Measurements from ENCODE around the gene SEMA5A. TPM values are rescaled to one million over a fixed set of nuclear protein-coding genes. Genes with fewer than 3 reads are reported as not detected.

SEMA5A gene
- total and polyA plus RNA-seq, 8 donors = 18.2 to 29.5 (median 20.8) TPM

GRCh38 chr5:9479361-9479760 lies 66.5 kb downstream of the SEMA5A start:
- no peaks in the 10 kb centered on the region for H3K27me3 ChIP-seq
- ATAC-seq (no peak), DNase-seq (no peak)
- intact Hi-C loops (cut with DNase I) = no loop called here
- no peak for TF ChIP-seq CTCF (IDR thresholded peaks at IDR 0.05)
- no peaks in the 10 kb centered on the region for H3K36me3 ChIP-seq
- H3K4me1 ChIP-seq = no peaks in the 10 kb centered on the region
- H3K4me3 ChIP-seq = no peak overlapping the region
- peaks cover 0 to 34% of the 10 kb centered on the region in 2 donors for H3K9me3 ChIP-seq
- no peak overlapping the region for H3K27ac ChIP-seq

- Histone ChIP-seq H3K4me1 (no peaks in the 10 kb centered on the region), H3K4me3 (no peak overlapping the region), H3K36me3 (no peaks in the 10 kb centered on the region), H3K27ac (no peak overlapping the region), H3K9me3 (peaks cover 0 to 34% of the 10 kb centered on the region in 2 donors), H3K27me3 (no peaks in the 10 kb centered on the region)
- no peak for ATAC-seq
- no peak for DNase-seq
- no peak for TF ChIP-seq CTCF (IDR thresholded peaks at IDR 0.05)
- intact Hi-C loops (cut with DNase I) = no loop called here
Measured at GRCh38 chr5:9477537-9477936, 68.3 kb downstream of the SEMA5A start.

GRCh38 chr5:9474219-9475002 lies 71.5 kb downstream of the SEMA5A start:
- no peak for DNase-seq
- Histone ChIP-seq H3K27ac (no peak overlapping the region), H3K36me3 (no peaks in the 10 kb centered on the region), H3K4me1 (no peaks in the 10 kb centered on the region), H3K27me3 (no peaks in the 10 kb centered on the region), H3K4me3 (no peak overlapping the region), H3K9me3 (peaks cover 0 to 34% of the 10 kb centered on the region in 2 donors)
- ATAC-seq = no peak
- intact Hi-C loops (cut with DNase I) = no loop called here
- no peak for TF ChIP-seq CTCF (IDR thresholded peaks at IDR 0.05)

- no peak overlapping the region for H3K4me3 ChIP-seq
- H3K9me3 ChIP-seq = peaks cover 0 to 27% of the 10 kb centered on the region in 2 donors
- intact Hi-C loops (cut with DNase I) = no loop called here
- no peak for DNase-seq
- no peak for TF ChIP-seq CTCF (IDR thresholded peaks at IDR 0.05)
- ATAC-seq = no peak
- H3K36me3 ChIP-seq = no peaks in the 10 kb centered on the region
- no peaks in the 10 kb centered on the region for H3K4me1 ChIP-seq
- no peaks in the 10 kb centered on the region for H3K27me3 ChIP-seq
- H3K27ac ChIP-seq = no peak overlapping the region
Measured at GRCh38 chr5:9473624-9474023, 72.3 kb downstream of the SEMA5A start.

GRCh38 chr5:9470410-9470809 lies 75.5 kb downstream of the SEMA5A start:
- Histone ChIP-seq H3K4me3 (no peak overlapping the region), H3K27ac (no peak overlapping the region), H3K4me1 (no peaks in the 10 kb centered on the region), H3K27me3 (no peaks in the 10 kb centered on the region), H3K36me3 (no peaks in the 10 kb centered on the region), H3K9me3 (no peaks in the 10 kb centered on the region)
- intact Hi-C loops (cut with DNase I) = no loop called here
- no peak for TF ChIP-seq CTCF (IDR thresholded peaks at IDR 0.05)
- DNase-seq (no peak), ATAC-seq (no peak)
